Mucosa of stomach (tissue), 1 donor: ENCODE measurements around the gene KLF11.
"Not testable (repeated sequence)": the region's sequence is repeated elsewhere in the genome, so short reads cannot be mapped to it uniquely, and the experiment has no call there.

ENCODE experiments used
- H3K27me3 ChIP-seq: one replicate; pipeline ENCODE4 v1.7.0; 2013; ENCODE audit warnings: mild to moderate bottlenecking, low read length; ENCODE audit not compliant: control insufficient read depth, insufficient read depth
- H3K36me3 ChIP-seq: one replicate; pipeline ENCODE4 v1.7.0; 2013; ENCODE audit warnings: low read length; ENCODE audit not compliant: control insufficient read depth, insufficient read depth
- H3K4me1 ChIP-seq: one replicate; pipeline ENCODE4 v1.7.0; 2013; ENCODE audit warnings: mild to moderate bottlenecking, low read length; ENCODE audit not compliant: control insufficient read depth, insufficient read depth
- H3K4me3 ChIP-seq: one replicate; pipeline ENCODE4 v1.7.0; 2013; ENCODE audit warnings: low read length
- H3K9ac ChIP-seq: one replicate; pipeline ENCODE4 v1.7.0; 2013; ENCODE audit warnings: mild to moderate bottlenecking, low read length, moderate library complexity
- H3K9me3 ChIP-seq: one replicate; pipeline ENCODE4 v1.7.0; 2013; ENCODE audit warnings: mild to moderate bottlenecking, low read length, moderate library complexity; ENCODE audit not compliant: control insufficient read depth
- donor health status: Pancreatic carcinoma.

KLF11 gene

DNA sequence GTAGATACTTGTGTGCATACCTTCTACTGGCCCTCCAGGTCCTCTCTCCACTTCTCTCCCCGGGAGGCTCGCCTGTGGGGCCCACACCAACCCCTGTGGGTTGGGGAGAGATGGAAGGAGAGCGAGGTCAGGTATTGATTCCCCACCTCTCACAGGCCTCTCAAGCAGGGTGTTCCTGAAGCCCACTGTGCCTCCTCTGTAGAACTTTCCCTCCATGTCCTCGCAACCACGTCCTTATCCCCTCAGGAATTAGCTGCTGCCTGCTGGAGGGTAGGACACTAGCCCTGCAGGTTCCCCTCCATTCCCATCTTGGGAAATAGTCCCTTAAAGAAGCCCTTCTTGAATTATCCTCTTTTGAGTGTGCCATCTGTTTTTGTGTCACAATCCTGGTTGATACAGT is 38.9 kb upstream of the KLF11 start:
- peaks cover 6% of the 10 kb centered on the region for H3K27me3 ChIP-seq
- H3K4me1 ChIP-seq, result peaks cover 11% of the 10 kb centered on the region
- H3K36me3 ChIP-seq, result no peaks in the 10 kb centered on the region

DNA sequence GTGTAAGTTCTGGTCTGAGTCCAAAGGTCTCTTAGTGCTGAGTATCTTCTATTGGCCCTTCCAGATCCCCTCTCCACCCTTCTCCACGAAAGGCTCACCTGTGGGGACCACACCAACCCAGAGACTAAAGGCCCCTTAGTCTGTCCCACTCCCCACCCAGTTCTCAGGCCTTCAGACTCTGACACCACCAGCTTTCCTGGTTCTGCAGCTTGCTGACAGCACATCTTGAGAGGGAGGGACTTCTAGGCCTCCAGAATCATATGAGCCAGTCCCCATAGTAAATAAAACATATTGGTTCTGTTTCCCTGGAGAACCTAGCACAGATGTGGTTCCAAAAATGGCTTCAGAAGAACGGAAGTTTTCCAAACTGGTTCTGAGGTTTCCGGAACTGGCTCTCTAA is 38.5 kb upstream of the KLF11 start:
- H3K9ac ChIP-seq, result no peak overlapping the region
- no peak overlapping the region for H3K4me3 ChIP-seq
- H3K9me3 ChIP-seq, result no peaks in the 10 kb centered on the region
- peaks cover 15% of the 10 kb centered on the region for H3K4me1 ChIP-seq
- H3K36me3 ChIP-seq, result no peaks in the 10 kb centered on the region
- peaks cover 6% of the 10 kb centered on the region for H3K27me3 ChIP-seq

More for the DNA sequence above, 38.9 kb upstream of the KLF11 start:
- Histone ChIP-seq H3K9me3 (no peaks in the 10 kb centered on the region), H3K4me3 (no peak overlapping the region), H3K9ac (no peak overlapping the region)

GRCh38 chr2:10005461-10006235 is 37.7 kb upstream of the KLF11 start:
- H3K27me3 ChIP-seq, result peaks cover 6% of the 10 kb centered on the region
- no peaks in the 10 kb centered on the region for H3K36me3 ChIP-seq
- H3K9me3 ChIP-seq, result no peaks in the 10 kb centered on the region
- no peak overlapping the region for H3K4me3 ChIP-seq
- H3K4me1 ChIP-seq, result peaks cover 23% of the 10 kb centered on the region
- no peak overlapping the region for H3K9ac ChIP-seq

DNA sequence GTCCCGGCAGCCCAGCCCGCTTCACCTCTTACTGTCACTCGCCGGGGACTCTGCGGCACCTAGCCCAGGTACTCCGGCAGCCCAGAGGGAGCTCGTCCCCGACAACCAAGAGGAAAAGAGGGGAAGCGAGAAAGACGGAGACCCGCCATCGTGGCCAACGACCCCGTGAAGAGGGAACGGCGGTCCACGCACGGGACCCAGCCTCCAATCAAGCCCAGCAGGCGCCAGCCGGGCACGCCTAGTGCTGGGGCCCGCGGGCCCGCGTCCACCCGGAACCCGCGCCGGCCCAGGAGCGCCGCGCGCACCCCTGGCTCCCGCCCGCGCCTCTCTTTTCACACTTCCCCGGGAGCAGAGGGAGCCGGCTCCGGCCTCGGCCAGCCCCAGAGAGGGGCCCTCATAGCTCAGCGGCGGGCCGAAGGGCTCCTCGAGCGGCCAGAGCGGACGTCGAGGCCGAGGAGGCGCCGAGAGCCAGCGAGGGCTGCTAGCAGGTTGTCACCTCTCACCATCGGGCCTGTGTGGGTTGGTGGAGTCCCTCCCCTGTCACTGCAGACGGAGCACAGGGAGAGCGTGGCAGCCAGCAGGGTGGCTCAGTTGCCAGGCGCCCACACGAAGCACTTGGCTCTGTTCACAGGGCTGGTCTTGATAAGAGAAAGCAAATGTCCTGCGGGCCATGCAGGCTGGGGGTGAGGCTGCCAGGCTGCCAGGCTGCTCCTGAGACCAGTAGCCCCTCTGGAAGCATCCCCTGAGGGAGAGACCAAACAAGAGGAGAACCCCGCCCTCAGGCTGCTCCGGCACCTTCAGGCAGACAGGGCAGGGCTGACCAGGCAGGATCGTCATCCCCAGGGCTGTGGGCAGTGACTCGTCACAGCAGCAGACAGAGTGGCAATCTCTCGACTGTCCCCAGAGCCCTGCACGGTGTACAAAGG is 36.9 kb upstream of the KLF11 start:
- H3K36me3 ChIP-seq, result no peaks in the 10 kb centered on the region
- H3K4me1 ChIP-seq, result peaks cover 24% of the 10 kb centered on the region
- H3K9ac ChIP-seq, result no peak overlapping the region
- peaks cover 6% of the 10 kb centered on the region for H3K27me3 ChIP-seq
- no peak overlapping the region for H3K4me3 ChIP-seq
- no peaks in the 10 kb centered on the region for H3K9me3 ChIP-seq

GRCh38 chr2:10007435-10007834 is 35.9 kb upstream of the KLF11 start:
- Histone ChIP-seq H3K9me3 (no peaks in the 10 kb centered on the region), H3K36me3 (no peaks in the 10 kb centered on the region), H3K9ac (no peak overlapping the region), H3K4me3 (no peak overlapping the region), H3K4me1 (peaks cover 24% of the 10 kb centered on the region), H3K27me3 (peaks cover 6% of the 10 kb centered on the region)

GRCh38 chr2:10007921-10008808 is 35.2 kb upstream of the KLF11 start:
- H3K4me3 ChIP-seq, result no peak overlapping the region
- H3K27me3 ChIP-seq, result peaks cover 6% of the 10 kb centered on the region
- no peak overlapping the region for H3K9ac ChIP-seq
- no peaks in the 10 kb centered on the region for H3K9me3 ChIP-seq
- no peaks in the 10 kb centered on the region for H3K36me3 ChIP-seq
- H3K4me1 ChIP-seq, result peaks cover 24% of the 10 kb centered on the region

DNA sequence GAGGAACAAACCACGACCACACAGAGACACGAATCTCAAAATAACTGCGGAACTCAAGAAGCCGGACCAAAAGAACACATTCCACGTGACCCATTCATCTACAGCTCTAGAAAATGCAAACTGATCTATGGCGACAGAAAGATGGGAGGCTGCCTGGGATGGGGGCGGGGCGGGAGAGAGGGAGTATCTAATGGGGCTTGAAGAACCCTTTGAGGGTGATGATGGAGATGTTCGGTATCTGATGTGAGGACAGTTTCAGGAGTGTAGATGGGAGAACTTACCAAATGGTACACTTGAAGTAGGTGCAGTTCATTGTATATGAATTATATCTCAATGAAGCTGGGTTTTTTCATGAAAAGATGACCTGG is 34.6 kb upstream of the KLF11 start:
- Histone ChIP-seq H3K4me3 (no peak overlapping the region), H3K27me3 (peaks cover 6% of the 10 kb centered on the region), H3K9ac (no peak overlapping the region), H3K36me3 (no peaks in the 10 kb centered on the region), H3K9me3 (no peaks in the 10 kb centered on the region), H3K4me1 (peaks cover 24% of the 10 kb centered on the region)

GRCh38 chr2:10009271-10009810 is 34.0 kb upstream of the KLF11 start:
- peaks cover 24% of the 10 kb centered on the region for H3K4me1 ChIP-seq
- no peaks in the 10 kb centered on the region for H3K9me3 ChIP-seq
- H3K36me3 ChIP-seq, result no peaks in the 10 kb centered on the region
- peaks cover 6% of the 10 kb centered on the region for H3K27me3 ChIP-seq
- H3K4me3 ChIP-seq, result no peak overlapping the region
- H3K9ac ChIP-seq, result no peak overlapping the region

GRCh38 chr2:10009811-10010781 is 33.3 kb upstream of the KLF11 start:
- H3K36me3 ChIP-seq, result no peaks in the 10 kb centered on the region
- no peak overlapping the region for H3K9ac ChIP-seq
- H3K4me1 ChIP-seq, result peaks cover 24% of the 10 kb centered on the region
- H3K9me3 ChIP-seq, result no peaks in the 10 kb centered on the region
- H3K27me3 ChIP-seq, result peaks cover 6% of the 10 kb centered on the region
- H3K4me3 ChIP-seq, result no peak overlapping the region

GRCh38 chr2:10010861-10011605 is 32.3 kb upstream of the KLF11 start:
- H3K27me3 ChIP-seq, H3K4me3 ChIP-seq, H3K9me3 ChIP-seq, H3K36me3 ChIP-seq, H3K9ac ChIP-seq: not testable (repeated sequence)
- peaks cover 24% of the 10 kb centered on the region for H3K4me1 ChIP-seq
